ENCODE results near the gene PLS3.

Gene PLS3

DNA sequence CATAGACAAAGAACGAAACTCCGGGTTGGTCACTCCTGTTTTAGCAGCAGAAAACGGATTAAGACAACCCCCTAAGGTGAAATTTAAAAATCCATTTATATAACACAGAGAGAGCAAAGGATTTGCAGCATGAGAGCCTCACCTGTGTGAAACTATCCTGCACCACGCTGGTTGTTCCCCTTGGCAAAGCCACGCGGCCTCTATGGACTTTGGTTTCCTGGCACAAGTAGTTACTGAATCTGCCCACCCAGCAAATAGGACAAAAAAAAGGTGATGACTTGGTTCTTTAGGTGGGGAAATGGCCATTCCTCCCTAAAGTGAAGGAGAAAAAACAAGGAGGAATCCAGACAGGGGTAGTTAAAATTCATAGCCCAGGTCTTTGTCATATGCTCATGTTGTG lies 133.1 kb downstream of the PLS3 start:
- DNase-seq (ENCODE audit: low spot score), result no peak

DNA sequence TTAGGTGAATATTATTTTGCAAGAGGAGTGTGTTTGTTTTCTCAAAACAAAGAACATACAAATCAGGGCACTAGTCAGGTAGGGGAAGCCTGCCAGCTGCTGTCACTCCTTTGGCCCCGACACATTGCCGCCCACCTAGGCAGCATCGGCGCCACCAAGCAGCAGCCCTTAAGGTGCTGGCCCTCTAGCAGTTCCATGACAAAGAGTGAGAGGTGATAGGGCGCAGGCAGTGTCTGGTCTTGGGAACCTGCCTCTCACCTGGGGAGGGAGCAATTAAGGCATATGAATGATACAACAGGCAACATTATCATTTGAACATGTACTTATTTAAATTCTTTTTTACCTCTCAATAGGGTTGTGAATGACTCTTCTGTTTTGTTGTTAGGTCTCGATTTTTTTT lies 135.1 kb downstream of the PLS3 start:
- DNase-seq (ENCODE audit: low spot score), result no peak

DNA sequence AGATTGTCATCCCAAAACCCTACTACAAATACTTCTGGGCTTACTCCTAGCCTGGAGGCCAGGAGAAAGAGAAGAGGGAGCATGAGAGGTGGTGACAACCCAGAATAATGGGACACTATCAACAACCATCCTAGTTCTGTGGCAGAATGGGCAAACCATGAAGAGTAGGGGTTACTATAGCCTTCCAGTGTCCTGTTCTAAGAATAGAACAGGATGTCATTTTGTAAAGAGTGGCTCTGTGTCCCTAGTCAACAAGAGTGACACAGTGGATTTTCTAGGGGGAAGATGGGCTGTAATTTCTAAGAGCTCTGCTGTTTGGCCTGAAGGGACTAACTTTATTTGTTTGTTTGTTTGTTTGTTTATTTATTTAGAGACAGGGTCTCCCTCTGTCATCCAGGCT lies 136.0 kb downstream of the PLS3 start:
- DNase-seq (ENCODE audit: low spot score), result no peak

DNA sequence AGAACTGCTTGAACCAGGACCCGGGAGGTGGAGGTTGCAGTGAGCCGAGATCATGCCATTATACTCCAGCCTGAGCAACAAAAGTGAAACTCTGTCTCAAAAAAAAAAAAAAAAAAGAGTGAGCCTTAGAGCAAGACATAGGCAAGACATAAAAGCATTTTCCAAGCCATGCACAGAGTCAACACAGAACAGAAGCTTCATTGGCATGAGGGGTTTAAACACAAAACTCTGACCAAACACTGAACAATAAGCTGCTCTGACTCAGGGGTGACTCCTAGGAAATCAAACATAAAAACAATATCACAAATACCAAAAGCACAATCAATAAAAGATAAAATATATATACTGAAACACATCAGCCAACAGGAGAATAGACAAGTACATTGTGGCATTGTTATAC lies 136.8 kb downstream of the PLS3 start:
- DNase-seq (ENCODE audit: low spot score), result no peak

Data from cerebellar cortex (tissue), 1 donor.